Urinary bladder (tissue), 4 donors: Measurements from ENCODE around the gene IQGAP2. TPM values are rescaled to one million over a fixed set of nuclear protein-coding genes. Genes with fewer than 3 reads are reported as not detected.

Source experiments
- DNase-seq: peaks from one replicate; pipeline ENCODE4 v3.0.0-alpha.2; 2015; ENCODE audit errors: extremely low spot score
- H3K27ac ChIP-seq: one replicate; pipeline ENCODE4 v1.5.1; 2013; ENCODE audit warnings: low read depth, mild to moderate bottlenecking, moderate library complexity
- H3K36me3 ChIP-seq: one replicate; pipeline ENCODE4 v1.6.1; 2013; ENCODE audit warnings: mild to moderate bottlenecking, moderate library complexity; ENCODE audit not compliant: insufficient read depth
- H3K4me1 ChIP-seq: one replicate; pipeline ENCODE4 v1.6.1; 2013; ENCODE audit warnings: mild to moderate bottlenecking, moderate library complexity; ENCODE audit not compliant: insufficient read depth
- H3K4me3 ChIP-seq: one replicate; pipeline ENCODE4 v1.5.1; 2013; ENCODE audit warnings: low read depth, low read length
- WGBS: extraction: QIAGEN DNeasy Blood & Tissue Kit; methylation state at CpG from one replicate; pipeline ENCODE4 v1.1.7; 2013; 5-methylcytosine and 5-hydroxymethylcytosine counted together
- polyA plus RNA-seq: library from polyadenylated mRNA; stranded (reverse); fragments of 200-250 nt; gene quantifications from one replicate; pipeline ENCODE4 v1.2.3, GENCODE V29; 2013
- total RNA-seq: library from RNA; depleted of rRNA; stranded (reverse); fragments of >200 nt; gene quantifications from one replicate; pipeline ENCODE4 v1.2.3, GENCODE V29; 2014
- donor health status: healthy with polysubstance abuse.
- donor health status: healthy.

The IQGAP2 gene
- total and polyA plus RNA-seq, 2 donors = 4.5 to 29.6 TPM

DNA sequence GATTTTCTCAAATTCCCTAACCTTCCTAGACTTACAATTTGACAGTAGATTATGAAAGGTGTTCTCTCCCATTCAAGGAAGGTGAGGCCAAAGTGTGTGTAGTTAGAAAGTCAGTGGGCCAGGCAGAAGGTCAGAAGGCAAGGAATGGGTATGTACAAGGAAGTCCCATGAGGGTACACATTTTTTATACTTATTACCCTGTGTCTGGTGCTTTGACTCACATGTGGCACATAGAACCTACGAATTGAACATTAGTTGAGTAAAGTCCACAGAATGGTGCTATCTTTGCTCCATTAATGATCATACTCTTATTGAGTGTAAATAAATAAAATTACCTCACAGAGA, 55.4 kb downstream of the IQGAP2 start:
- 87% methylated on average over 1 of the region's 1 CpG for WGBS

DNA sequence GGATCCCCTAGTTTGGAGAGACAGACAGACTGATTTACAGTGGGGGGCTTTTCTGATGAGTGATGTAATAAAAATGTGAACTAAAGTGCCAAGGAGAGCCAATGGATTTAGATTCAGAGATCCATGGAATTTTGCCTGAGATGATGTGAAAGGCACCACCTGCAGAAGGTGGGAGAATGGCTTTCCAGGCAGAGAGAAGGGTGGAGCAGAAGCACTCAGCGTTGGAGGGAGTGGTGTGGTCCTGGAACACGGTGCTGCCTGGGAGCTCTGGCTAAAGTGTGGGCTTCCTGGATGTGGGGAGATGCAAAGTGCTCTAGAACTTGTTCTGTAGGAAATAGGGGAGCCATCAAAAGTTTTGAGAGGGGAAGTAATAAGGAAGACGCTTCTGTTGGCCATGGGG, 57.0 kb downstream of the IQGAP2 start:
- no peaks in the 10 kb centered on the region for H3K4me1 ChIP-seq
- H3K4me3 ChIP-seq = no peak overlapping the region
- no peak for DNase-seq
- 93% methylated on average over 3 of the region's 3 CpGs for WGBS
- H3K27ac ChIP-seq = no peak overlapping the region
- H3K36me3 ChIP-seq = no peaks in the 10 kb centered on the region

More for the DNA sequence above, 55.4 kb downstream of the IQGAP2 start:
- Histone ChIP-seq H3K27ac (no peak overlapping the region), H3K4me1 (no peaks in the 10 kb centered on the region), H3K36me3 (no peaks in the 10 kb centered on the region), H3K4me3 (no peak overlapping the region)
- DNase-seq = no peak

DNA sequence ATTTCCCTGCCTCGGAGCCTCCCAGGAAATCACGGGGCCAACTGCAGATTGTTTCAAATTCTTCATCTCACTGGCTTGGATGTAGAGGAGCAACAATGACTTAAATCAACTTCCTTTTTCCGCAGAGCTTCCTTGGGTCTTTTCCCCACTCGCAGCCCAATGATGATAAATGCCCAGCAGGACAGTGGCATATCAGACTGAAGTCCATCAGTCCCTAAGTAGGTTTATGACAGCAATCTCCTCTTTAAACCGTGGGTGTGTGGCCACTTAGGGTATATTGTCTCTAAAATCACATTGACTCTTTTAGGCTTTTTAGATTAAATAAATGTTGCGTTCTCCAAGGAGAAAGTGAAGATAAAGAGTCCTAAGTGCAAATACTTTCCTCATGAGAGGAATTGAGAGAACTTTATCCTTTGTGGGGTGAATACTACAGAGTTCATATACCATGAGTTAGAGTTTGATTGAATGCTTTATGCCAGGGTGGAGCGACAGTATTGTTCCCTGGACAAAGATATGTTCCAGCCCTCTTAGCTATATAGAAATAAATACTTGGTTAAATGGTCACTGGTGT, 59.1 kb downstream of the IQGAP2 start:
- 76% methylated on average over 7 of the region's 7 CpGs for WGBS
- H3K36me3 ChIP-seq = no peaks in the 10 kb centered on the region

DNA sequence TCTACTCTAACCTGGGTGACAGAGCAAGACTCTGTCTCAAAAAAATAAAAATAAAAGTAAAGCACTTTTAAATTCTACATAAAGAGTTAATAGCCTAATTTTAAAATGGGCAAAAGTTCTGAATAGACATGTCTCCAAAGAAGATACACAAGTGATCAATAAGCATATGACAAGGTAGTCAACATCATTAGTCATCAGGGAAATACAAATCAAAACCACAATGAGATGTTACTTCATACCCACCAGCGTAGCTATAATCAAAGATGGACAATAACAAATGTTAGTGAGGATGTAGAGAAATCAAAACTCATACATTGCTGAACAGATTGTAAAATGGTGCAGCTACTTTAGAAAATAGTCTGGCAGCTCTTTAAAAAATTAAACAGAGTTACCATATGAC, 64.1 kb downstream of the IQGAP2 start:
- Histone ChIP-seq H3K27ac (no peak overlapping the region), H3K4me3 (no peak overlapping the region), H3K4me1 (no peaks in the 10 kb centered on the region), H3K36me3 (no peaks in the 10 kb centered on the region)
- no peak for DNase-seq
- 96% methylated on average over 1 of the region's 1 CpG for WGBS

More for the DNA sequence above, 59.1 kb downstream of the IQGAP2 start:
- no peak for DNase-seq
- Histone ChIP-seq H3K4me3 (no peak overlapping the region), H3K4me1 (no peaks in the 10 kb centered on the region), H3K27ac (no peak overlapping the region)

DNA sequence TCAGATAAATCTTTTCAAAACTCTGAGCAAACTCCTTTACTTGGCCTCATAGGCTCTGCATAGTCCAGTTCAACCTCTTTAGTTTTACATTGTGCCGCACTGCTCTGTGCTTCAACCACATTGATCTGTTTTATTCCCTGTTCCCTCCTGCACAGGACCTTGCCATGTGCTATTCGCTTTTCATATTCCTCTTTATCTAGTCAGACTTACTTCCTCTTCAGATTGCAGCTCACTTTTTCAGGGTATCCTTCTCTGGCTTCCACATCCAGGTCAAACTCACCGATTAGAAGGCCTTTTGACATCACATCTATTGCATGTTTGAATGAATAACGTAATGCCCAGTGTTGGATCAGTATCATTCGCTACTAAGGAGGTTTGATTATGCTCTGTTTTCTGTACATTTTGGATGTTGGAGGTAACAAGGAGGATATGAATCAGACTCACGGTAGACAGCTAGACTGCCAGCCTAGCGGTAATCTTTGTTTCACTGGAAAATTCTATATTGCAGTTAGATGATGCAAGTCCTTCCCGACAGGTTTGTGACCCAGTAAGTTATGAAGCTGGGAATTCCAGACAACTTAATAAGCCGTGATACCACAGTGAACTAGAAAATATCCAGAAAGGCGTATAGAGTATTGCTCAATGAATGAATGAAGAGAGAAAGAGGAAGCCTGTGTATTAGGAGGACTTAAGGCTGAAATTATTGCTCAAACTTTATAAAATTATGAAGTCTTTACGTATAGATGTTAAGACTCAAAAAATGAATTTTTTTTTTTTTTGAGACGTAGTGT, 65.7 kb downstream of the IQGAP2 start:
- Histone ChIP-seq H3K27ac (no peak overlapping the region), H3K36me3 (no peaks in the 10 kb centered on the region), H3K4me3 (no peak overlapping the region), H3K4me1 (no peaks in the 10 kb centered on the region)
- WGBS = 92% methylated on average over 12 of the region's 12 CpGs
- no peak for DNase-seq

DNA sequence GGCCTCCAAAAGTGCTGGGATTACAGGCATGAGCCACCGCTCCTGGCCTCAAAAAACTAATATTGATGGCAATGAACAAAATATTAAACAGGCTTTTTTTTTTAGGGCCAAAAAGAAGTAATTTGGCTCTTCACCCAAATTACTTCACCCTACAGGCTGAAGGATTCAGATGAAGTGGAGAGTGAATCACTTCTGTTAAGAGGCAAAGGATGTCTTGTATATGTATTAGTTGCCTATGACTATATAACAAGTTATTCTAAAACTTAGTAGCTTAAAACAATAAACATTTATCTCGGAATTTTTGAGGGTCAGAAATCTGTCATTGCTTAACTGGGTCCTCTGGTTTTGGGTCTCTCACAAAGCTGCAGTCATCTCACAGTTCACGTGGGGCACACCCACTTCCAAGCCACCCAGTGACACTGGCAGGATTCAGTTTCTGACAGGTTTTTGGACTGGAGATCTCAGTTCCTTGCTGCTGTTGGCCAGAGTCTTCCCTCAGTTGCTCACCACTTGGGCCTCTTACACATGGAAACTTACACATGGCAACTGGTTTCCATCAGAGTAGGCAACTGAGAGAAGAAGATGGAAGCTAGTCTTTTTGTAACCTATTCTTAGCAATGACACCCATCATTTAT, 66.7 kb downstream of the IQGAP2 start:
- Histone ChIP-seq H3K36me3 (no peaks in the 10 kb centered on the region), H3K4me1 (no peaks in the 10 kb centered on the region), H3K27ac (no peak overlapping the region), H3K4me3 (no peak overlapping the region)
- no peak for DNase-seq
- WGBS = 92% methylated on average over 3 of the region's 3 CpGs

DNA sequence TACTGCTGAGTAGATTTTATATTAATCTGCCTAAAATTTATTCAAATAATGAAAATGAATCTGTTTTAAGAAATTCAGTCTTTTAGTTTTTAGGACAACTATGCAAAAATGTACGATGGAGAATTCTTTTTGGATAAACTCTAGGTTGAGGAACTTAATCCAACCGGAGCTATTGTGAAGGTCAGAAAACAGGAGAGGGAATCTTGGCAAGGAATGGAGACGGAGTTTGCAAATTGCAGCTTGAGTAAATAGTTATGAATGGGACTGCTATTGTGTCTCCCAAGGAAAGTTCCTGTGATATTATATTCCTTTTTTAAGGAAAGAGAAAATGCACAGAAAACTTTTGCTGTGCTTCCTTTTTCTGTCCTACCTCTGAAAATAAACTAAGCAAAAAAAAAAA, 67.9 kb downstream of the IQGAP2 start:
- no peak for DNase-seq
- Histone ChIP-seq H3K4me1 (no peaks in the 10 kb centered on the region), H3K27ac (no peak overlapping the region), H3K36me3 (no peaks in the 10 kb centered on the region), H3K4me3 (no peak overlapping the region)
- WGBS = 42% methylated on average over 3 of the region's 3 CpGs

DNA sequence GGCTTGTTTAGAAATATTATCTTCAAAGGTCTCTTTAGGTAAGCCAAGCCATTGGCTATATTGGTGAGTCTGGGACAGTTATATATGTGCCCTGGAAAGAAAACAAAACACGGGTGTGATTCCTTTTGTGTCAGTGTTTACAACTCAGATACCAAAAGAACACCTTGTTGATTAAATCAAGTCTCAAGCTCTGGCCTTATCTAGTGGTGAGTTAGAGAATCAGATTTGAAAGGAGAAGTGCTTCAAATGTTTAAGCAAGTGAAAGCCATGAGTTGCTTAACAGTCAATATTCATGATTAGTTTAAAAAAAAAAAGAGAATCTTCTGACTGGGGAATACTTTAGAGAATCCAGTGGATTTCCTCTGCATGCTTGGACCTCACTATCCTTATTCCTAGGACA, 68.3 kb downstream of the IQGAP2 start:
- 51% methylated on average over 1 of the region's 1 CpG for WGBS
- DNase-seq = no peak
- Histone ChIP-seq H3K4me3 (no peak overlapping the region), H3K27ac (no peak overlapping the region), H3K4me1 (no peaks in the 10 kb centered on the region), H3K36me3 (no peaks in the 10 kb centered on the region)

DNA sequence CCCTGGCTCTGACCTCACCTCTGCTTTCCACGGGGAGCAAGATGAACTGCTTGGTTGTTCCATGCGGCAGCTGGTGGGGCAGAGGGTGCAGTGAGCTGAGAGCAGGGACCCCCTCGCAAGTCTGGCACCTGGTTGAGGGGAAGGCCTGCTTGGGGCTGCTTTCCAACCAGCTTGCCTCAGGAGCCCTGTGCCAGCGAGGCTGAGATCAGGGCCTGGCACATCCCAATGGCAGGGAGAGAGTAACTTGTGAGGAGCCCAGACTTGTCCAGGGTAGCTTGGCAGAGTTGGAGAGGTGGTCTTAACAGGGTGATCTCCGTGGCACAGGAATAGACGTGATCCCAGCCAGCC, 68.9 kb downstream of the IQGAP2 start:
- WGBS = 90% methylated on average over 6 of the region's 6 CpGs
- H3K27ac ChIP-seq = no peak overlapping the region
- no peak for DNase-seq
- no peaks in the 10 kb centered on the region for H3K4me1 ChIP-seq
- no peaks in the 10 kb centered on the region for H3K36me3 ChIP-seq
- H3K4me3 ChIP-seq = no peak overlapping the region

DNA sequence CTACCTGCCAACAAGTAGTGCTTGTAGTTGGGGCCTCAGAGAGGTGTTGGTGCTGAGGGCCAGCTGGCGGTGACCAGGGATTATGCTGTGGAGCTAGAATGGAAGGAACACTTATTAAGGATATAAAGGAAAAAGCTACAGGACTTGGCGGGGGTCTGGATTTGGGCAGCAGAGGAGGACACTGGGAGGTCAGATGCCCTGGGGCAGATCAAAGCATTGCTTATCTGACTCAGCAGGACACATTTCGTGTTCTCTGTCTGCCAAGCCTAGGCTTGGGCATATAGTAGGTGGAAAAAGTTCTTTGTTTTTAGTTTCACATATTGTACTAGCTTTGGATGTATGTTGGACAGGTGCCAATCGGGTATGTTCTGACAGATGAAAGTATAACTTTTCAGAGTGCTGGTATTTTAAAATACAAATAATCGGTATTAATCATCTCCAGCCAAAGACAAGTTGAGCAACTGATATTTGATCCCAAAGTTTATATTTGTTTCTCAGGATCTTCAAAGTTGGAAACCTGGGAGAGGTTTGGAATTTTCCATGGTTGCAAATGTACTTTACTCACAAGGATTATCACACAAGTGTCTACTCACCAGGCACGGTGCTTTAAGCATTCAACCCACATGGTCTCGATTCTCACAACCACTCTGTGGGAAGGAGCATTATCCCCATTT, 69.4 kb downstream of the IQGAP2 start:
- no peak for DNase-seq
- no peak overlapping the region for H3K4me3 ChIP-seq
- H3K27ac ChIP-seq = no peak overlapping the region
- H3K36me3 ChIP-seq = no peaks in the 10 kb centered on the region
- H3K4me1 ChIP-seq = no peaks in the 10 kb centered on the region
- 88% methylated on average over 7 of the region's 7 CpGs for WGBS

DNA sequence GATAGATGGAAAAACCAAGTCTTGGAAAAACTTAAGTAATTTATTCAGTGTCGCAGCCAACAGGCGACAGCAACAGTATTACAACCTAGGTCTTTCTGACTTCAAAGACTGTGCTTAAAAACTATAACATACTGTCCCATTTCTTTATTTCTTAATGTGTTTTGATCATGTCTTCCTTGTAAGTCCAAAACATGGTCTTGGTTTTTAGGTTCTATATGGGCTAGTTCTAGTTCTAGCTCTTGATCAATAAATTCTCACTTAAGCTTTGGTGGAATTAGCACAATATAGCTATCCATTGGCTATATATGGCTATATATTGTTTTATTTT, 69.9 kb downstream of the IQGAP2 start:
- H3K4me3 ChIP-seq = no peak overlapping the region
- H3K36me3 ChIP-seq = no peaks in the 10 kb centered on the region
- H3K27ac ChIP-seq = no peak overlapping the region
- no peak for DNase-seq
- 96% methylated on average over 2 of the region's 2 CpGs for WGBS
- no peaks in the 10 kb centered on the region for H3K4me1 ChIP-seq

DNA sequence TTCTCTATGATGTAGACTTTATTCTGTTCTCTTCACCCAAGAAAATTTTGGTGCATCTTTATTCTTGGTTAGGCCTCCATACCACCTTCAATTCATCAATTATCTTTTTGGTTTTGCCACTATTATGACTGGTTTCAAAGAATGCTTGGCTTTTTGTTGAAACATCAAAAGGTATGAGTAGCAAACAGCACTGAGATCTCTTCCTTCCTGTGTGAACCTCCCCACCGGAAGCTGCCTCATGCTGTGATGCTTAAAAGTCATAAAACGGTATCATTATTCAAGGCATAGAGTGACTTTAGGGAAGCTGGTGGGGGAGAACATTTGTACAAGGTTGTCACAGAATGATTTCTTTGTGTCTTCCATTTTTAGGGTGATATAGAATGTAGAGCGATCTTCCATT, 70.6 kb downstream of the IQGAP2 start:
- 89% methylated on average over 3 of the region's 3 CpGs for WGBS
- Histone ChIP-seq H3K4me1 (no peaks in the 10 kb centered on the region), H3K27ac (no peak overlapping the region), H3K36me3 (no peaks in the 10 kb centered on the region), H3K4me3 (no peak overlapping the region)
- DNase-seq = no peak

DNA sequence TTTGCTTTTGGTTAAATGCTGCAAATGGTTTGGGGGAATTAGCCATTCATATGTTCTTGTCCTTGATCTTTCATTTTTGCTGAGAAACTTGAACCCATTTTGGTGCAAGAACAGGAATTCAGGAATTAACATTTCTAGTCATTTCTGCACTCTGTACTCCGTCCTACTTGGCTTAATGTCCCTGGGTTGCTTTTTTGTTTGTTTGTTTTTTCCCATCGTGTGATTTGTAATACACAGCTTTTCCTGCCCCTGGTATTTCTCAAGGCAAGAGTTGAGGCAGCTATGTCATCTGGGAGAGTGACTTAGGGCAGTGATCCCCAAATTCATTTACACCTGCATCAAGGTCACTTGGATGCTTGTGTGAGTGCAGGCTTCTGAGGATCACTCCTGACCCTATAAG, 71.3 kb downstream of the IQGAP2 start:
- WGBS = 70% methylated on average over 2 of the region's 2 CpGs

DNA sequence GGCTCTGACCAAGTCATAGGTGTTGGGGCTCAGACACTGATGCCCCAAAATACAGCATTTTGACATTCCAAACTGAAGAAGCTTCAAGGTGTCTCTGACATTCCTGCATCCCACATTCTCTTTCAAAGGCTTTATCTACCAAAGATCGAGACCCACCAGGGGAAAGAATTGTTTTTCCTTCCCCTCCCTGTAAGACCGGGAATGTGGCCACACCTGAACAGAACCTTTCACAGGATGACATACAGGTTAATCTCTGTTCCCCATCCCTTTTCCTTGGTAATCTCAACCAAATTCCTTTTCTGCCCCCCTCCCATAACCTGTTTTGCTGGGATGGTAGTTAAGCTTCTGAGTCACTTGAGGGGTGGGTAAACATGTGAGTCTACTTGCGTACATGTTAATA, 72.3 kb downstream of the IQGAP2 start:
- H3K27ac ChIP-seq = no peak overlapping the region
- H3K4me3 ChIP-seq = no peak overlapping the region
- WGBS = 92% methylated on average over 3 of the region's 3 CpGs
- no peaks in the 10 kb centered on the region for H3K4me1 ChIP-seq
- DNase-seq = no peak
- no peaks in the 10 kb centered on the region for H3K36me3 ChIP-seq

More for the DNA sequence above, 71.3 kb downstream of the IQGAP2 start:
- DNase-seq = no peak
- no peaks in the 10 kb centered on the region for H3K4me1 ChIP-seq
- no peak overlapping the region for H3K27ac ChIP-seq
- H3K4me3 ChIP-seq = no peak overlapping the region
- no peaks in the 10 kb centered on the region for H3K36me3 ChIP-seq
